Mucosa of rectum (tissue), 2 donors: ENCODE results near the gene NCDN.
"Not testable (repeated sequence)": the region's sequence is repeated elsewhere in the genome, so short reads cannot be mapped to it uniquely, and the experiment has no call there.

ENCODE experiments used
- H3K27ac ChIP-seq, 2 donors: one replicate each; pipeline ENCODE4 v1.7.0; 2013; ENCODE audit warnings: inconsistent platforms in 2 of 2, low read depth in 2 of 2, low read length in 2 of 2
- H3K27me3 ChIP-seq, 2 donors: one replicate each; pipeline ENCODE4 v1.7.0; 2013; ENCODE audit warnings: low read length in 2 of 2; ENCODE audit not compliant: control insufficient read depth in 2 of 2, insufficient read depth in 2 of 2
- H3K36me3 ChIP-seq, 2 donors: one replicate each; pipeline ENCODE4 v1.7.0; 2013; ENCODE audit warnings: low read length in 2 of 2; ENCODE audit not compliant: control insufficient read depth in 2 of 2, insufficient read depth in 2 of 2
- H3K4me1 ChIP-seq, 2 donors: one replicate each; pipeline ENCODE4 v1.7.0; 2013; ENCODE audit warnings: low read length in 2 of 2, mild to moderate bottlenecking in 1 of 2; ENCODE audit not compliant: control insufficient read depth in 2 of 2, insufficient read depth in 2 of 2
- H3K4me3 ChIP-seq, 2 donors: one replicate each; pipeline ENCODE4 v1.7.0; 2013; ENCODE audit warnings: low read length in 2 of 2
- H3K9ac ChIP-seq, 2 donors: one replicate each; pipeline ENCODE4 v1.7.0; 2013; ENCODE audit warnings: low read length in 2 of 2, low read depth in 1 of 2, mild to moderate bottlenecking in 1 of 2
- H3K9me3 ChIP-seq, 2 donors: one replicate each; pipeline ENCODE4 v1.7.0; 2013; ENCODE audit warnings: low read length in 2 of 2; ENCODE audit not compliant: control insufficient read depth in 2 of 2
- donor health status: healthy.
- donor health status: Normal muscosa, but diverticular disease.

NCDN gene

DNA sequence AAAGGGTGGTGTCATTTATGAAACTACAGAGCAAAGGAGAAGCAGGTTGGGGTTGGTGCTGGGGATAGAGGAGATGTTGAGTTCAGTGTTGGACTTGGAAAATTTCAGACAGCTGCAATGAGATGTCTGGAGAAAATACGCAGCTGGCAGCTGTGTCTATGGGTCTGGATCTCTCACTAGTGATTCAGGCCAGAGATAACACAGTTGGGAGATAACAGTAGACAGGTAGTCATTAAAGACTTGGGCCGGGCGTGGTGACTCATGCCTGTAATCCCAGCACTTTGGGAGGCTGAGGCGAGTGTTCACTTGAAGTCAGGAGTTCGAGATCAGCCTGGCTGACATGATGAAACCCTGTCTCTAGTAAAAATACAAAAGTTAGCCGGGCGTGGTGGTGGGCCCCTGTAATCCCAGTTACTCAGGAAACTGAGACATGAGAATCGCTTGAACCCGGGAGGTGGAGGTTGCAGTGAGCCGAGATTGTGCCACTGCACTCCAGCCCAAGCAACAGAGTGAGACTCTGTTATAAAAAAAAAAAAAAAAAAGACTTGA is 13.1 kb downstream of the NCDN start:
- H3K27ac ChIP-seq: no peak overlapping the region
- no peak overlapping the region for H3K4me3 ChIP-seq
- H3K4me1 ChIP-seq: peaks cover 0 to 5% of the 10 kb centered on the region in 2 donors
- H3K9me3 ChIP-seq: no peaks in the 10 kb centered on the region
- peaks cover 18 to 27% of the 10 kb centered on the region in 2 donors for H3K27me3 ChIP-seq
- H3K9ac ChIP-seq: no peak overlapping the region
- no peaks in the 10 kb centered on the region for H3K36me3 ChIP-seq

DNA sequence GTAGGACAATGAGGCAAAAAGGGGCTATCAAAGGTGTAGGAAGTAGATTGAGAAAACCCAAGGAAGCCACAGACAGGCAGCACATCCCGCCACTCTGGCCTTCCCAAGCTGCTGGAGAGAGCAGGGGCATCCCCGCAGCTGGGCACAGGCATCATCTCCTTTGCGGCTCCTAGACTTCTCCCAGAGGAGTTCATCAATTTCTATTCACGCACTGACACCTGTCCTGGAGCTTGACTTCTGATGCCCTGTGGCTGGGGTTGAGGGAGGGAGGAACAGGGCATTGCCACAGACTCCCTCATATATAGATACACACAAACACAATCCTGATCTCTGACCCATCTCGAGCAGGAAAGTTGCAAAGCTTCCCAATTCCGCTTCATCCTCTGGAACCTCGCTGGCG is 13.7 kb downstream of the NCDN start:
- H3K27ac ChIP-seq: no peak overlapping the region
- no peak overlapping the region for H3K4me3 ChIP-seq
- no peaks in the 10 kb centered on the region for H3K36me3 ChIP-seq
- H3K4me1 ChIP-seq: peaks cover 0 to 5% of the 10 kb centered on the region in 2 donors
- no peaks in the 10 kb centered on the region for H3K9me3 ChIP-seq
- no peak overlapping the region for H3K9ac ChIP-seq
- H3K27me3 ChIP-seq: peaks cover 18 to 27% of the 10 kb centered on the region in 2 donors

DNA sequence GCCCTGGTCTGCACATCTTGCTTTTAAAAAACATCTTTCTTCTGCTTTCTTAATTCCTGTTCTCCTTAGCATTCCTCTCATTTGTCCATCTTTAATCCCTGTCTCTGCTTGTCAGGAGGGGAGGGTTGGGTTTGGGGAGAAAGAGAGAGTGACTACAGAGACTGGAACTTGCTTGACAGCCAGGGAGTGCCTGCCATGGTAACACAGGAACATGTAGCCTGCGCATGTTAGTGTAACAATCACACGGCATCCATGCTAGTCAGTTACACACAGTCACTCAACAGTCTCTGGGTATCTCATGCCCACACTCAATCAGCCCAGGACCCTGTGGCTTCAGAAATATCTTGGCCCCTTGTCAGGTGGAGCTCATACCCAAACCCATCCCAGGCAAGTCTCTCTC is 14.7 kb downstream of the NCDN start:
- Histone ChIP-seq H3K4me1 (peaks cover 3 to 8% of the 10 kb centered on the region in 2 donors), H3K4me3 (no peak overlapping the region), H3K27me3 (peaks cover 18 to 27% of the 10 kb centered on the region in 2 donors), H3K36me3 (no peaks in the 10 kb centered on the region), H3K27ac (no peak overlapping the region), H3K9ac (no peak overlapping the region), H3K9me3 (no peaks in the 10 kb centered on the region)

DNA sequence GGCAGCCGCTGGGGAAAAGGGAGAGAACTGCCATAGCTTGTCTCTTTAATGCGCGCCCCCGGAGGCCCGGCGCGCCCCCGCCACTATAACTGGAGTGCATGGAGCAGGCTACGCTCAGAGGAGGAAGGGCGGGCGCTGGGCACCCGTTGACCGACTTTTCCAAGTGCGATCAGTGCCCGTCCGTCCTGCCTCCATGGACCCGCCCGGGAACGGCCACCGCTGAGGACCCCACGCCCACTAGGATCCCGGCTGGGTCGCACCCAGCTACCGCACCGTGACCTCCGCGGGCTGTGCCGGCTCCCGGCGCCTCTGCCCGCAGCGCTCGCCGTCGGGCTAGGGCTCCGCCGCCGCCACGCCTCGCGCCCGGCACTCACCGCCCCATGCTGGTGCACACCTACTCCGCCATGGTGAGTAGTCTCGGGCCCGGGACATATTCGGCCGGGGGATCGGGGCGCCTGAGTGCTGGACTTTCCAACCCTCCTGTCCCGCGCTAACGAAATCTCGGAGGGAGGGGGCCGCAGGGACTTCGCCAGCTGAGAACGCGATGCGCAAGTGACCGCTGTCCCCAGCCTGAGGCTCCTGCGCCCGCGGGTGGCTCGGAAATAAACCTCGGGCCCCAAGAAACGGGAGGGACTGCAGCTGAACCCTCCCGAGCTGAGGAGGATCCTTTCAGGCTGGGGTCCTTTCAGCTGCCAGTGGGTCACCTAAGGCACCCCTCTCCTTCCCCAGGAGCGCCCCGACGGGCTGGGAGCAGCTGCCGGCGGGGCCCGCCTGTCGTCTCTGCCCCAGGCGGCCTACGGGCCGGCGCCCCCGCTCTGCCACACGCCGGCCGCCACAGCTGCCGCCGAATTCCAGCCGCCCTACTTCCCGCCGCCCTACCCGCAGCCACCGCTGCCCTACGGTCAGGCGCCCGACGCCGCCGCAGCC is 15.9 kb downstream of the NCDN start, which contains the start of gene TFAP2E:
TSS of gene TFAP2E (plus strand) at position 117 of the 927 bp plus-strand sequence. CDS start at position 381, 264 bp downstream.
- peaks cover 18 to 27% of the 10 kb centered on the region in 2 donors for H3K27me3 ChIP-seq
- peaks cover 5 to 16% of the 10 kb centered on the region in 2 donors for H3K4me1 ChIP-seq
- H3K9me3 ChIP-seq: no peaks in the 10 kb centered on the region
- no peak within 1 kb of the TSS for H3K27ac ChIP-seq
- peak within 1 kb of the TSS; percentile 43 to 60 for H3K4me3 ChIP-seq
- H3K36me3 ChIP-seq: no peaks in the 10 kb centered on the region
- no peak within 1 kb of the TSS for H3K9ac ChIP-seq

DNA sequence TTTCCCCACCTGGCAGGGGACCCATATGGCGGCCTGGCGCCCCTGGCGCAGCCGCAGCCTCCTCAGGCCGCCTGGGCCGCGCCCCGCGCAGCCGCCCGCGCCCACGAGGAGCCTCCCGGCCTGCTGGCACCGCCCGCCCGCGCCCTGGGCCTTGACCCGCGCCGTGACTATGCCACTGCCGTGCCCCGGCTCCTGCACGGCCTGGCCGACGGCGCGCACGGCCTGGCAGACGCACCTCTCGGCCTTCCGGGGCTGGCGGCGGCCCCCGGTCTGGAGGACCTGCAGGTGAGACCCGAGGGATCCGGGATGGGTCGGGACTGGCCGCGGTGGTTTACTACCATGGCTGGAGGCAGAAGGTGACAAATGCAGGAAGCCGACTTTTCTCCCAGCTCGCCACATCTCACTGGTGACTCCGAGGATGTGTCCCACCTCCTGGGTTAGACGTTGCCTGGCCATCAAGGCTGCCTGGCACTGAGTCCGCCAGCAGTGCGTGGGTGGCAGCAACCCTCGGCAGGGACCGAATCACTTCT is 16.6 kb downstream of the NCDN start:
- Histone ChIP-seq H3K4me3 (peak overlapping the region in 1 of 2 donors; percentile 43), H3K36me3 (no peaks in the 10 kb centered on the region), H3K9me3 (no peaks in the 10 kb centered on the region), H3K27ac (no peak overlapping the region), H3K4me1 (peaks cover 5 to 17% of the 10 kb centered on the region in 2 donors), H3K9ac (no peak overlapping the region), H3K27me3 (peaks cover 18 to 27% of the 10 kb centered on the region in 2 donors)

DNA sequence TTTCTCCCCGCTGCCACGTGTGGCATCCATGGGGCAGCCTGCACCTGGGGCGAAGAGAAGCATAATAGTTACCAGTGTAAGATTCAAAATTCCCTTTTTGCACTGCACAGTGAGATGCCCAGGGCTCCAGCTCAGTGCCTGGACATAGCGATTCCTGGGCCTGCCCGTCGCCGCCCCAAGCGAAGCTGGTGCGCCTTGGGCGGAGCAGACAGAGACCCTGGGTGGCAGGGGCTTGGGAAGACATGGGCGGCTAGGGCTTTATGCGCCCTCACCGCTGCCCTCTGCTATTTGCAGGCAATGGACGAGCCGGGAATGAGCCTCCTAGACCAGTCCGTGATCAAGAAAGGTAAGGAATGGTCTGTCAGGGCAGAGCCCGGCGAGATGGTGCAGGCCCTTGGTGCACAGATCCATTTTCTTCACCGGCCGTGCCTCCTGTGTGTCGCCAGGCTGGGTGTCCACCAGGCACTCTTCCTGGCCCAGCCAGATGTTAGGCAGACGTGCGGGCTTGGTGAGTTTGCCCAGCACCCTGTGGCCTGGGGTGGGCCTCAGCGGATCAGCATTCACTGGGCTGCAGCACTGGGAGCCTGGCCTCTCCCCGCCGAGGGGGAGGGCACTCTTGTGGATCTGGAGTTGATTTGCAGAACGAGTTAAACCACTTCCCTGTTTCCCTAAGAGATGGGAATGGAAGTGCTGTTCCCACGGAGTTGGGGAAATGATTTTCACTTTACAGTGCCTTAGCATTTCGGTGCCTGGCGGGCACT is 17.2 kb downstream of the NCDN start:
- H3K4me3 ChIP-seq: no peak overlapping the region
- no peak overlapping the region for H3K27ac ChIP-seq
- no peaks in the 10 kb centered on the region for H3K9me3 ChIP-seq
- no peak overlapping the region for H3K9ac ChIP-seq
- H3K27me3 ChIP-seq: peaks cover 18 to 27% of the 10 kb centered on the region in 2 donors
- H3K4me1 ChIP-seq: peaks cover 5 to 17% of the 10 kb centered on the region in 2 donors
- no peaks in the 10 kb centered on the region for H3K36me3 ChIP-seq

DNA sequence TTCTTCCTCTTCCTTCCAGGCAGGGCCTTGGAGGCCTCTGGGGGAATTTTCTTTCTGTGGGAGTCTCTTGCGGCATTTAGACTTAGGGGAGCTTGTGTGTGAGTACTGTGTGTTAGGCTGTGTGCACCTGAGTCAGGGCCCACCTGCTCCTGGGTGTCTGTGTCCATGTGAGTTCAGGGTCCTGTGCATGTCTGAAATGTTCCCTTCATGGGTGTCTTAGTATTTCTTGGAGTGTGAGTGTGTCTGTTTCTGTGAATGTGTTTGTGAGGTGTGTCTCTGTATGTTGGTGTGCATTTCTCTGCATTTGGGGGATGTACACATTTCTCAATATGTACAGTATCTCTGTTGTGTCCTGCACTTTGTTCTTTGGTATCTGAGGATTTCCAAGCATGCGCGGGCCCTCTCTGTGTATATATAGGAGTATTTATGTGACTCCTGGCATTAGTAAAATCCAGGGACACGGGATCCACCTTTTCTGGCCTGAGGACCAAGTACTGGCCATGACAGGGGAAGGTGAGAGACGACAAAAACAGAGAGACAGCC is 17.9 kb downstream of the NCDN start:
- Histone ChIP-seq H3K4me1 (peaks cover 5 to 17% of the 10 kb centered on the region in 2 donors), H3K36me3 (no peaks in the 10 kb centered on the region), H3K27ac (no peak overlapping the region), H3K4me3 (no peak overlapping the region), H3K27me3 (peaks cover 18 to 24% of the 10 kb centered on the region in 2 donors), H3K9ac (no peak overlapping the region), H3K9me3 (no peaks in the 10 kb centered on the region)

DNA sequence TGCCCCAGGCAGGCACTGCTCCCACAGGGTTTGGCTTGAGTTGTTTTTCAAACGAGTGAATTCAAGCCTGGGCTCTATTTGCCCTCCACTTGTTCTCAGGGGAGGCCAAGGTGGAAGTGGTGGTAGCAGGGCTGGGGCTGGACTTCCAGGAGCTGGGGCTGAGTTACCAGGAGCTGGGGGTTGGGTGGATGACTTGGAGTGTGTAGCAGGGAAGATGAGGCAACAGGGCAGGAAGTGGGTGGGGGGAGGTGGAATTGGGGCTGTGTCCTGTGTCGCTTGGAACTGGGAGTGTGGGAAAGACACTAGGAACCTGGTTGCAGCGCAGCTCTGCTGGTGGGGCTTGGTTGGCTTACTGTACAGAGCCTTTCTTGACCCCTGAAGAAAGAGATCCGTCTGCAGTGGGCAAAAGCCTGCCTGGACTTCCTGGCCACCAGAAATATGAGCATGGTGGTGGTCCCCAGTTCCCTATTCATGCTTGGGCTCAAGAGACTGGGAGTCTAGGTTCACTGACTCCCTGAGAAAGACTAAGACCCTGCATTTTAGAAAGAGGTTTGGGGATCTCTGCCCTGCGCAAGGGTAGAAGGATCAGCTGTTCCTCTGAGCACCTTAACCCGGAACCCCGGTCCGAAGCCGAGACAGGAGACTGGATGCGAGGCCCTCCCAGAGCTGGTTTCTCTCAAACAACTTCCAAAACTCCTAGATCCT is 18.6 kb downstream of the NCDN start:
- no peak overlapping the region for H3K4me3 ChIP-seq
- no peak overlapping the region for H3K27ac ChIP-seq
- peaks cover 5 to 17% of the 10 kb centered on the region in 2 donors for H3K4me1 ChIP-seq
- no peaks in the 10 kb centered on the region for H3K9me3 ChIP-seq
- peaks cover 15 to 23% of the 10 kb centered on the region in 2 donors for H3K27me3 ChIP-seq
- no peaks in the 10 kb centered on the region for H3K36me3 ChIP-seq
- no peak overlapping the region for H3K9ac ChIP-seq

DNA sequence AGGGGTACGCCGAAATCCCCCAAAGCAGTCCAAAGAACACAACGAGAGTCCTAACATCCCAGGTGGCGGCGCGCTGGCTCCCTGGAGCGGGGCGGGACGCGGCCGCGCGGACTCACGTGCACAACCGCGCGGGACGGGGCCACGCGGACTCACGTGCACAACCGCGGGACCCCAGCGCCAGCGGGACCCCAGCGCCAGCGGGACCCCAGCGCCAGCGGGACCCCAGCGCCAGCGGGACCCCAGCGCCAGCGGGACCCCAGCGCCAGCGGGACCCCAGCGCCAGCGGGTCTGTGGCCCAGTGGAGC is 19.1 kb downstream of the NCDN start:
- not testable (repeated sequence) for H3K27ac ChIP-seq, H3K36me3 ChIP-seq, H3K9ac ChIP-seq, H3K9me3 ChIP-seq
- Histone ChIP-seq H3K4me1 (peaks cover 5 to 17% of the 10 kb centered on the region in 2 donors), H3K4me3 (peak overlapping the region in 1 of 2 donors; percentile 67), H3K27me3 (peaks cover 11 to 19% of the 10 kb centered on the region in 2 donors)
